Esophagus muscularis mucosa (tissue), 3 donors: ENCODE data around the gene SYNPO2.

ENCODE experiments used
- POLR2A ChIP-seq: fragments of 450-650 bp; IDR thresholded peaks from one replicate; pipeline ENCODE4 v1.6.1; 2017; ENCODE audit warnings: antibody characterized with exemption, moderate library complexity, mild to moderate bottlenecking, low read depth
- TF ChIP-seq, protein P1 (sequence below), 3 experiments: fragments of 200-600 bp in 2 of 3; fragments of 450-650 bp in 1 of 3; sonication (generic) in 2 of 3; IDR thresholded peaks; one replicate each; pipeline ENCODE4 v1.5.1; 2017 to 2019; ENCODE audit warnings: antibody characterized with exemption in 3 of 3, mild to moderate bottlenecking in 2 of 3, moderate library complexity in 1 of 3

GRCh38 chr4:119002476-119002875, 113.8 kb downstream of the SYNPO2 start:
- TF ChIP-seq, protein P1, sequence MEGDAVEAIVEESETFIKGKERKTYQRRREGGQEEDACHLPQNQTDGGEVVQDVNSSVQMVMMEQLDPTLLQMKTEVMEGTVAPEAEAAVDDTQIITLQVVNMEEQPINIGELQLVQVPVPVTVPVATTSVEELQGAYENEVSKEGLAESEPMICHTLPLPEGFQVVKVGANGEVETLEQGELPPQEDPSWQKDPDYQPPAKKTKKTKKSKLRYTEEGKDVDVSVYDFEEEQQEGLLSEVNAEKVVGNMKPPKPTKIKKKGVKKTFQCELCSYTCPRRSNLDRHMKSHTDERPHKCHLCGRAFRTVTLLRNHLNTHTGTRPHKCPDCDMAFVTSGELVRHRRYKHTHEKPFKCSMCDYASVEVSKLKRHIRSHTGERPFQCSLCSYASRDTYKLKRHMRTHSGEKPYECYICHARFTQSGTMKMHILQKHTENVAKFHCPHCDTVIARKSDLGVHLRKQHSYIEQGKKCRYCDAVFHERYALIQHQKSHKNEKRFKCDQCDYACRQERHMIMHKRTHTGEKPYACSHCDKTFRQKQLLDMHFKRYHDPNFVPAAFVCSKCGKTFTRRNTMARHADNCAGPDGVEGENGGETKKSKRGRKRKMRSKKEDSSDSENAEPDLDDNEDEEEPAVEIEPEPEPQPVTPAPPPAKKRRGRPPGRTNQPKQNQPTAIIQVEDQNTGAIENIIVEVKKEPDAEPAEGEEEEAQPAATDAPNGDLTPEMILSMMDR (IDR thresholded peaks at IDR 0.05): no peak
- TF ChIP-seq POLR2A: no peak
